HCT116 (cell line): ENCODE results near the gene PLA2G5. TPM values are rescaled to one million over a fixed set of nuclear protein-coding genes. Genes with fewer than 3 reads are reported as not detected.

Experiments used
- ATAC-seq: fragments of 200-7000 bp; cut with Tn5 transposase; 2 replicates; pipeline ENCODE4 v1.9.1; 2020; ENCODE audit warnings: mild to moderate bottlenecking, moderate library complexity
- BruUV-seq: library from RNA; stranded (reverse); fragments of 400-500 nt; replicated peaks from 2 replicates; lab custom pipeline; 2021; lab: Mats Ljungman, UMichigan
- CTCF ChIA-PET: fragments of 300-600 bp; sonication (Branson Sonifier 250); formaldehyde crosslinking; loops from one replicate; lab custom pipeline; 2021; ENCODE audit warnings: antibody characterized with exemption; lab: Charles Lee
- POLR2A ChIA-PET: fragments of 300-600, 350-600 bp; sonication (Branson Sonifier 250); formaldehyde crosslinking; loops from one replicate; lab custom pipeline; 2021; ENCODE audit warnings: antibody characterized with exemption; lab: Charles Lee
- RAD21 ChIA-PET, 2 experiments: fragments of 300-600 bp; sonication (Branson Sonifier 250); formaldehyde crosslinking; loops; one replicate each; lab custom pipeline; 2023; ENCODE audit warnings: low total read pairs in 2 of 2; ENCODE audit not compliant: uncharacterized antibody in 2 of 2, unreplicated experiment in 2 of 2, low non-redundant PET in 1 of 2; lab: Charles Lee
- DNase-seq: peaks from one replicate; pipeline ENCODE4 v3.0.0-alpha.2; 2010; ENCODE audit warnings: low read depth, low spot score
- H2AFZ ChIP-seq: fragments of 200-600 bp; shearing (Covaris generic), sonication (generic); 2 replicates; pipeline ENCODE4 v1.6.1; 2017; ENCODE audit warnings: low read depth, mixed run types, mixed read lengths, antibody characterized with exemption, low read length; ENCODE audit not compliant: poor library complexity, severe bottlenecking
- H3K27ac ChIP-seq: 2 replicates; pipeline ENCODE4 v1.5.1; 2012; ENCODE audit warnings: low read depth, low read length
- H3K27me3 ChIP-seq: fragments of 200-600 bp; sonication (generic); 2 replicates; pipeline ENCODE4 v1.6.1; 2016; ENCODE audit warnings: mixed run types, low read length, mixed read lengths; ENCODE audit not compliant: insufficient read depth
- H3K36me3 ChIP-seq, 2 experiments: fragments of 200-500 bp in 1 of 2; fragments of 200-600 bp in 1 of 2; sonication (Bioruptor generic) in 1 of 2; sonication (generic) in 1 of 2; 2 replicates each; pipeline versions ENCODE4 v1.5.1 to v1.6.1; 2014 to 2016; ENCODE audit warnings: low read length in 2 of 2, inconsistent platforms in 1 of 2, mixed read lengths in 1 of 2, mixed run types in 1 of 2; ENCODE audit not compliant: insufficient read depth in 2 of 2, control insufficient read depth in 1 of 2
- H3K4me1 ChIP-seq, 2 experiments: fragments of 200-600 bp in 1 of 2; sonication (generic) in 1 of 2; 2 replicates each; pipeline versions ENCODE4 v1.5.1 to v1.6.1; 2012 to 2017; ENCODE audit warnings: low read length in 2 of 2, inconsistent platforms in 1 of 2, mild to moderate bottlenecking in 1 of 2, mixed read lengths in 1 of 2, mixed run types in 1 of 2, moderate library complexity in 1 of 2; ENCODE audit not compliant: insufficient read depth in 2 of 2, control insufficient read depth in 1 of 2
- H3K4me2 ChIP-seq: fragments of 200-600 bp; sonication (generic); 2 replicates; pipeline ENCODE4 v1.6.1; 2017; ENCODE audit warnings: mixed run types, low read length, mixed read lengths
- H3K4me3 ChIP-seq, 2 experiments: fragments of 200-600 bp in 1 of 2; sonication (generic) in 1 of 2; replicated peaks in 1 of 2; 2 replicates each; pipeline ENCODE4 v1.5.1; 2011 to 2016; ENCODE audit warnings: low read length in 2 of 2, control low read depth in 1 of 2, low read depth in 1 of 2, mild to moderate bottlenecking in 1 of 2, mixed read lengths in 1 of 2, mixed run types in 1 of 2
- H3K79me2 ChIP-seq: fragments of 200-600 bp; sonication (generic); 2 replicates; pipeline ENCODE4 v1.6.1; 2017; ENCODE audit warnings: mild to moderate bottlenecking, mixed run types, low read length, moderate library complexity, mixed read lengths; ENCODE audit not compliant: insufficient read depth
- H3K9ac ChIP-seq: fragments of 200-600 bp; sonication (generic); 2 replicates; pipeline ENCODE4 v1.6.1; 2016; ENCODE audit warnings: low read length, mixed read lengths
- H3K9me2 ChIP-seq: fragments of 200-600 bp; sonication (generic), shearing (Covaris generic); 2 replicates; pipeline ENCODE4 v1.6.1; 2017; ENCODE audit warnings: mixed run types, mild to moderate bottlenecking, moderate library complexity; ENCODE audit not compliant: insufficient read depth
- H3K9me3 ChIP-seq, 2 experiments: fragments of 200-500 bp in 1 of 2; fragments of 200-600 bp in 1 of 2; sonication (Bioruptor generic) in 1 of 2; sonication (generic) in 1 of 2; 2 replicates each; pipeline ENCODE4 v1.6.1; 2014 to 2017; ENCODE audit warnings: low read length in 2 of 2, mixed read lengths in 2 of 2, inconsistent platforms in 1 of 2, low read depth in 1 of 2, mild to moderate bottlenecking in 1 of 2, mixed run types in 1 of 2, moderate library complexity in 1 of 2; ENCODE audit not compliant: control insufficient read depth in 1 of 2, insufficient read depth in 1 of 2
- H4K20me1 ChIP-seq: fragments of 200-600 bp; sonication (generic), shearing (Covaris generic); 2 replicates; pipeline ENCODE4 v1.6.1; 2017; ENCODE audit warnings: mixed run types, mild to moderate bottlenecking, moderate library complexity; ENCODE audit not compliant: insufficient read depth
- ATF3 ChIP-seq: IDR thresholded peaks from 2 replicates; pipeline ENCODE4 v1.6.1; 2012
- CBX3 ChIP-seq: IDR thresholded peaks from 2 replicates; pipeline ENCODE4 v1.6.1; 2012; ENCODE audit warnings: low read depth
- CEBPB ChIP-seq: IDR thresholded peaks from 2 replicates; pipeline ENCODE4 v1.6.1; 2012; ENCODE audit warnings: low read depth
- EGR1 ChIP-seq: IDR thresholded peaks from 2 replicates; pipeline ENCODE4 v1.6.1; 2012; ENCODE audit warnings: low read depth
- EZH2 ChIP-seq: fragments of 200-600 bp; sonication (generic); IDR thresholded peaks from 2 replicates; pipeline ENCODE4 v1.6.1; 2017; ENCODE audit warnings: antibody characterized with exemption, mixed run types
- EZH2phosphoT487 ChIP-seq: fragments of 200-600 bp; IDR thresholded peaks from 2 replicates; pipeline ENCODE4 v1.6.1; 2018; ENCODE audit warnings: antibody characterized with exemption, borderline replicate concordance
- FOSL1 ChIP-seq: IDR thresholded peaks from 2 replicates; pipeline ENCODE4 v1.6.1; 2012; ENCODE audit warnings: low read depth
- JUND ChIP-seq: IDR thresholded peaks from 2 replicates; pipeline ENCODE4 v1.6.1; 2012
- MAX ChIP-seq: IDR thresholded peaks from 2 replicates; pipeline ENCODE4 v1.6.1; 2012
- POLR2A ChIP-seq: IDR thresholded peaks from 2 replicates; pipeline ENCODE4 v1.7.0; 2011; ENCODE audit warnings: borderline replicate concordance; ENCODE audit not compliant: insufficient read depth, insufficient read length; ENCODE audit errors: extremely low read depth
- RAD21 ChIP-seq: IDR thresholded peaks from 2 replicates; pipeline ENCODE4 v1.6.1; 2012; ENCODE audit warnings: low read depth, mild to moderate bottlenecking
- REST ChIP-seq: IDR thresholded peaks from 2 replicates; pipeline ENCODE4 v1.6.1; 2012; ENCODE audit warnings: low read depth
- SRF ChIP-seq: IDR thresholded peaks from 2 replicates; pipeline ENCODE4 v1.6.1; 2012; ENCODE audit warnings: low read depth
- YY1 ChIP-seq: IDR thresholded peaks from 2 replicates; pipeline ENCODE4 v1.6.1; 2011; ENCODE audit warnings: low read length, low read depth, moderate library complexity, mild to moderate bottlenecking; ENCODE audit not compliant: insufficient replicate concordance; ENCODE audit errors: extremely low read depth
- ZBTB33 ChIP-seq: IDR thresholded peaks from 2 replicates; pipeline ENCODE4 v1.6.1; 2011; ENCODE audit warnings: mild to moderate bottlenecking, low read length, moderate library complexity; ENCODE audit not compliant: insufficient replicate concordance; ENCODE audit errors: extremely low read depth
- ZFX ChIP-seq: fragments of 450-650 bp; IDR thresholded peaks from 2 replicates; pipeline ENCODE4 v1.6.1; 2017
- ZNF274 ChIP-seq: fragments of 200-500 bp; sonication (Bioruptor generic); IDR thresholded peaks from 2 replicates; pipeline ENCODE4 v1.6.1; 2014; ENCODE audit warnings: mild to moderate bottlenecking, low read depth, low read length, inconsistent platforms
- intact Hi-C: fragments of 100-400 bp; cut with micrococcal nuclease; formaldehyde crosslinking; loops from 2 replicates; pipeline ENCODE4 v1.10.0; 2022
- total RNA-seq: library from RNA; stranded (reverse); gene quantifications from one replicate; pipeline ENCODE4 v1.2.1, GENCODE V29; 2021; ENCODE audit not compliant: unreplicated experiment

PLA2G5 gene
- total RNA-seq, 1 experiment from 2014 or later: not detected

GRCh38 chr1:20058531-20058930 is 11.5 kb upstream of the PLA2G5 start:
- Histone ChIP-seq H3K4me3 (no peak overlapping the region), H3K9me2 (no peaks in the 10 kb centered on the region), H2AFZ (no peak overlapping the region), H3K79me2 (no peaks in the 10 kb centered on the region), H3K9ac (no peak overlapping the region), H3K36me3 (no peaks in the 10 kb centered on the region), H3K4me1 (peaks cover 0 to 8% of the 10 kb centered on the region in 2 experiments; a peak in 2 of 4 replicates), H4K20me1 (no peaks in the 10 kb centered on the region), H3K4me2 (no peak overlapping the region), H3K27me3 (no peaks in the 10 kb centered on the region), H3K27ac (no peak overlapping the region), H3K9me3 (no peaks in the 10 kb centered on the region)
- ChIA-PET RAD21 (no interaction called here), POLR2A (no interaction called here), CTCF (no interaction called here)
- no peak for TF ChIP-seq ZFX
- 0 out of 2 replicates have a peak, but pooled peaks have one; percentile 20 for TF ChIP-seq MAX
- ATAC-seq: no peak
- no peak for DNase-seq
- intact Hi-C loops: no loop called here
- no TSS peak for BruUV-seq

- Histone ChIP-seq H4K20me1 (no peaks in the 10 kb centered on the region), H3K4me1 (peaks cover 0 to 15% of the 10 kb centered on the region in 2 experiments; a peak in 2 of 4 replicates), H3K9me3 (no peaks in the 10 kb centered on the region), H2AFZ (no peak overlapping the region), H3K9me2 (no peaks in the 10 kb centered on the region), H3K27ac (no peak overlapping the region), H3K79me2 (no peaks in the 10 kb centered on the region), H3K9ac (no peak overlapping the region), H3K27me3 (no peaks in the 10 kb centered on the region), H3K4me2 (no peak overlapping the region), H3K36me3 (no peaks in the 10 kb centered on the region), H3K4me3 (no peak overlapping the region)
- ATAC-seq (no peak), DNase-seq (no peak)
- ChIA-PET CTCF (no interaction called here), RAD21 (no interaction called here), POLR2A (no interaction called here)
- intact Hi-C loops: no loop called here
- BruUV-seq: no TSS peak
- TF ChIP-seq ZBTB33: no peak
- no peak for TF ChIP-seq EZH2
- TF ChIP-seq EZH2phosphoT487: no peak
- no peak for TF ChIP-seq FOSL1
- no peak for TF ChIP-seq MAX
- no peak for TF ChIP-seq POLR2A
- TF ChIP-seq YY1: no peak
- TF ChIP-seq ZNF274: no peak
- TF ChIP-seq ATF3: no peak
- TF ChIP-seq CEBPB: no peak
- TF ChIP-seq JUND: no peak
- no peak for TF ChIP-seq REST
- TF ChIP-seq EGR1: no peak
- no peak for TF ChIP-seq RAD21
- no peak for TF ChIP-seq SRF
- TF ChIP-seq CBX3: no peak
Measured at GRCh38 chr1:20059847-20060246, 10.1 kb upstream of the PLA2G5 start.
